ENCODE data around the gene RHBDL1.

The RHBDL1 gene

DNA sequence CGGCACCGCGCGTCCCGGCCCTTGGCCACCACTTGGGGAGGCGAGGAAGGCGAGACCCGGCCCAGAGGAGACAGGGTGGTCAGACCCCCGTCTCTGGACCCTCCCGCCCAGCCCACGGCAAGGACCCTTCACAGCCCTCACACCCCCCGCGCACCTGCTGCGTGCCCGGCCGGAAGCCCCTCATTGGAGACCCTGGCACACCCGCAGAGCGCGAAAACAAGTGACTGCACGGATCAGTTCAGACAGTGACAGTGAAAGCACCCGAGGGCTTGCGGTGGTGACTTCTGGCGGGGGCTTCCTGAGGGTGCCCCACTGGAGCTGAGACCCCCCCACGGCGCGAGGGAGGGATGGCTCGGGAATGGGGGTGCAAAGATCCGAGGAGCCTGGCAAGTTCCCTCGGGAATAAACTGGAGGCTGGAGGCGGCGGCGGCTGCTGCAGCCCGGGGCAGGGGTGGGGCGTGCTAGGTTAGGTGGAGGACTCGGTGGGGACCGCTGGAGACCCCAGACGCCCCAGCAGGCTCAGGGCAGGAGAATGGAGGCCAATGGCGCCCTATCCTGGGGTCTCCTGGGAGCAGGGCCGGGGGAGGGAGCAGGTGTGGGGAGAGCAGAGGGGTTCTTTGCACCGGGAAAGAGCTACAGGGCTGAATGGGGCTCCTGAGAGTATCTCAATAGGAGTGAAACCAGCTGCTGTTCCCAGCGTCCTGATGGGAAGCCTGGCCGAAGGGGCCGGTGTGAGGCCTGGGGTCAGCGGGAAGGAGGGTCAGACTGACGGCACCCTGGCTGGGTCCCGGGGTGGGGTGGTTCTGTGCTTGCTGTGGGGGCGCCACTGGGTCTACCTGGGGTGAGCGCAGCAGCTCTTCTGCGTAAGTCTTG lies 31.0 kb downstream of the RHBDL1 start:
- no peak for DNase-seq (ENCODE audit: low read depth)
- TF ChIP-seq, protein P1, sequence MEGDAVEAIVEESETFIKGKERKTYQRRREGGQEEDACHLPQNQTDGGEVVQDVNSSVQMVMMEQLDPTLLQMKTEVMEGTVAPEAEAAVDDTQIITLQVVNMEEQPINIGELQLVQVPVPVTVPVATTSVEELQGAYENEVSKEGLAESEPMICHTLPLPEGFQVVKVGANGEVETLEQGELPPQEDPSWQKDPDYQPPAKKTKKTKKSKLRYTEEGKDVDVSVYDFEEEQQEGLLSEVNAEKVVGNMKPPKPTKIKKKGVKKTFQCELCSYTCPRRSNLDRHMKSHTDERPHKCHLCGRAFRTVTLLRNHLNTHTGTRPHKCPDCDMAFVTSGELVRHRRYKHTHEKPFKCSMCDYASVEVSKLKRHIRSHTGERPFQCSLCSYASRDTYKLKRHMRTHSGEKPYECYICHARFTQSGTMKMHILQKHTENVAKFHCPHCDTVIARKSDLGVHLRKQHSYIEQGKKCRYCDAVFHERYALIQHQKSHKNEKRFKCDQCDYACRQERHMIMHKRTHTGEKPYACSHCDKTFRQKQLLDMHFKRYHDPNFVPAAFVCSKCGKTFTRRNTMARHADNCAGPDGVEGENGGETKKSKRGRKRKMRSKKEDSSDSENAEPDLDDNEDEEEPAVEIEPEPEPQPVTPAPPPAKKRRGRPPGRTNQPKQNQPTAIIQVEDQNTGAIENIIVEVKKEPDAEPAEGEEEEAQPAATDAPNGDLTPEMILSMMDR (conservative IDR thresholded peaks at IDR 0.05; ENCODE audit: low read depth, low read length), result no peak
- H3K4me3 ChIP-seq (ENCODE audit: low read length), result no peak overlapping the region

DNA sequence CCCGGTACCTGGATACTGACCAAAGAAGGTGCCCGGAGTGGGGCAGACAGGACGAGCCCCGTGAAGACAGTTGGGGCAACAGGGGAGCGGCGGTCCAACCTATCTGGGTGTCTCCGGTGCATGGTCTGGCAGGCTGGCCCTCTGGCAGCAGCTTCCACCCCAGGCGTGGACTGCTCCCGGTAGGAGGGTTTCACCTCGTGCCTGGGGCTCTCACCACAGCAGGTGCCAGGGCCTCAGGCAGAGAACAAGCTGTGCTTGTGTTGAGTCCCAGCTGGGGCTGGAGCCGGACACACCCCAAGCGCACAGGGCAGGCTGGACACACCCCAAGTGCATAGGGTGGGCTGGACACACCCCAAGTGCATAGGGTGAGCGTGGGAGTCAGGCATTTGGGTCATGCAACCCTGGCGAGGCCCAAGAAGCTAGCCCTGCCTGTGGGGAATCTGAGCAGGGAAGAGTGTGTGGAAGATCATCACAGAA lies 31.6 kb downstream of the RHBDL1 start:
- TF ChIP-seq, protein P1 (conservative IDR thresholded peaks at IDR 0.05; ENCODE audit: low read depth, low read length), result no peak
- no peak overlapping the region for H3K4me3 ChIP-seq (ENCODE audit: low read length)
- DNase-seq (ENCODE audit: low read depth), result no peak

GRCh38 chr16:708019-708418 lies 32.5 kb downstream of the RHBDL1 start:
- DNase-seq (ENCODE audit: low read depth), result no peak
- TF ChIP-seq, protein P1 (conservative IDR thresholded peaks at IDR 0.05; ENCODE audit: low read depth, low read length), result no peak
- H3K4me3 ChIP-seq (ENCODE audit: low read length), result no peak overlapping the region

DNA sequence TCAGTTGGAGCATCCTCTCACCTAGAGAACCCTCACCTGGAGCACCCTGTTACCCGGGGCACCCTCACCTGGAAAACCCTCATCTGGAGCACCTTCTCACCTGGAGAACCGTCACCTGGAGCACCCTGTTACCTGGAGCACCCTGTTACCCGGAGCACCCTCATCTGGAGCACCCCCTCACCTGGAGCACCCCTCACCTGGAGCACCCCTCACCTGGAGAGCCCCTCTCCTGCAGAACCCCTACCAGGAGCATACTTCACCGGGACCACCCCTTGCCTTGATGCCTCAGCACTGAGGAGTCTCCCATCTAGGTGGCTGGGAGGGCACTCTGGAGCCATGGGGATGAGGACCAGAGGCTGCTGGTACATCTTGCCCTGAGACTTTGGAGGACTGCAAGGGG lies 33.5 kb downstream of the RHBDL1 start:
- TF ChIP-seq, protein P1 (conservative IDR thresholded peaks at IDR 0.05; ENCODE audit: low read depth, low read length), result no peak
- no peak overlapping the region for H3K4me3 ChIP-seq (ENCODE audit: low read length)
- no peak for DNase-seq (ENCODE audit: low read depth)

DNA sequence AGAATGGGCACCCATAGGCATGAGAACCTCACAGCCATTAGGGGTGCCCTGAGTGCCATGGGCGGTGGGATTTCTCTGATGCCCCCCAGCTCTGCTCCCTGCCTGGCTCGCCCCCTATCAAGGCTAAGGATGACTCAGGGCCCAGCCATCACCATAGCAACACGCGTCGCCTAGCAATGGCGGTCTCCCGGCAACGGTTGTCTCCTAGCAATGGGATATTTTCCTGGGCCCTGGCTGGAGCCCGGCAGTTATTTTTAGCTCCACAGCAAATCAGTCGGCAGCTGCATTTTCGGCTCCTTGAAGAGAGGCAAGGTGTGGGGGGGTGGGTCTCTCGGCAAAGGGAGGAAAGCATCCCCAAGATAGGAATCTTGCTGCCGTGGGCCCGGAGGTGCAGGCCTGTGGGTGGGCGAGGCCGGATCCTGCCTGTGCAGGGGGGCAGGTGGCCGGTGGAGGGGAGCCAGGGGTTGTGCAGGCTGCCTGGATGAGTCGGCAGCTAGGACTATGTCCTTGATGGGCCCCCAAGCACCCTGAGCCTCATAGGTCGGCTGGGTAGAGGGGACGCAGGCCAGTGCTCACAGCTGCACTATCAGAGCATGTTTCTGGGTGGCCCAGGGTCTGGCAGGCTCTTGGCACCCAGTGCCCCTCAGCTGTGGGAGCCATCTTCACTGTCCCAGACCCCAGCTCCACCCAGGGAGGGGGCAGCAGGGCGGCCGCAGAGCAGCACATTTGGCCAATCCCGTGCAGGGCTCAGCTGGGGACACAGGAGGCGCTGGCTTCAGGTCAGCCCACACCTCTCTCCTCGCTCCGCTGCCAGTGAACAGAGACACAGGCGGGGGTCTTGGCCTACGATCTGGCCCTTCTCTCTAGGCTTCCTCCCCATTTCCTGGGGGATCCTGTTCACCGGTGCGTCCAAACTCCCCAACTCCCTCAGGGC lies 34.4 kb downstream of the RHBDL1 start:
- DNase-seq (ENCODE audit: low read depth), result no peak

DNA sequence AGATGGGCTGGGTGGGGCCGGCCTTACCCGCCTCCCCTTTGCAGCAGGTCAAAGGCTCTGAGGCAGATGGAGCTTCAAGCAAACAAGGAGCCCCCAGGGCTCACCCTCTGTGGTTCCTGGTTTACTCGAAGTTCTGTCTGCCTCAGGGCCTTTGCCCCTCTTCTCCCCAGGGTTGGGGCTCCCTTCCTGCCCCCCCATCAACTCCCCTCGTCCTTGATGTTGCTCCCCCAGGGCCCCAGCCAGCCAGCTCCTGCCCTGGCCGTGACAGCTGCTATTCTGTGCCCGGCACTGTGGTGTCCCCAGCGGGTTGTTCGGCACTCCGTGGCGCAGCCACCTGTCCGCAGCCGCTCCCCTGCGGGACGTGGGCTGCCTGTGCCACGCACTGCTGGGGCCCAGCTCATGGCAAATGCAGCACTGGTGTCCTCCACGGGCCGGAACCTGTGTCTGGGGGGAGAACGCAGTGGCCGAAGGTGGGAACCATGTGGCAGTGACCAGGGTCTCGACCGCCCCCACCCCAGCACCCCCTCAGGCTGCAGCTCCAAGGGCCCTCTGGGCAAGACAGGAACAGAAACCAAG lies 35.1 kb downstream of the RHBDL1 start:
- DNase-seq (ENCODE audit: low read depth), result no peak
- no peak overlapping the region for H3K4me3 ChIP-seq (ENCODE audit: low read length)
- TF ChIP-seq, protein P1 (conservative IDR thresholded peaks at IDR 0.05; ENCODE audit: low read depth, low read length), result no peak

More for the DNA sequence above, 34.4 kb downstream of the RHBDL1 start:
- H3K4me3 ChIP-seq (ENCODE audit: low read length), result no peak overlapping the region
- TF ChIP-seq, protein P1 (conservative IDR thresholded peaks at IDR 0.05; ENCODE audit: low read depth, low read length), result no peak
